Activated CD8-positive, alpha-beta T cell treated with anti-CD3 and anti-CD28 coated beads for 36 hours (primary cell): Measurements from ENCODE around the gene NDUFA5. TPM values are rescaled to one million over a fixed set of nuclear protein-coding genes. Genes with fewer than 3 reads are reported as not detected.

Experiments
- ATAC-seq: fragments of 200-7000 bp; cut with Tn5 transposase; one replicate; pipeline ENCODE4 v1.10.0; 2021; ENCODE audit warnings: mild to moderate bottlenecking, moderate library complexity
- CTCF ChIA-PET: fragments of 350-600 bp; sonication (Branson Sonifier 250); formaldehyde crosslinking; loops from one replicate; lab custom pipeline; 2021; ENCODE audit warnings: antibody characterized with exemption; lab: Charles Lee
- POLR2A ChIA-PET: fragments of 350-600 bp; sonication (Branson Sonifier 250); formaldehyde crosslinking; loops from one replicate; lab custom pipeline; 2021; ENCODE audit warnings: antibody characterized with exemption; lab: Charles Lee
- DNase-seq: peaks from one replicate; pipeline ENCODE4 v3.0.0-alpha.2; 2020
- H3K27ac Mint-ChIP-seq: one replicate; pipeline ENCODE4 v1.8.0; 2021; ENCODE audit warnings: mild to moderate bottlenecking, mixed read lengths
- H3K27me3 Mint-ChIP-seq: one replicate; pipeline ENCODE4 v1.8.0; 2021; ENCODE audit warnings: mixed read lengths
- H3K36me3 Mint-ChIP-seq: one replicate; pipeline ENCODE4 v1.8.0; 2021; ENCODE audit warnings: low read depth, mixed read lengths
- H3K4me1 Mint-ChIP-seq: one replicate; pipeline ENCODE4 v1.8.0; 2021; ENCODE audit warnings: low read depth, mixed read lengths
- H3K4me3 Mint-ChIP-seq: one replicate; pipeline ENCODE4 v1.8.0; 2021; ENCODE audit warnings: mild to moderate bottlenecking, moderate library complexity, mixed read lengths
- H3K9me3 Mint-ChIP-seq: one replicate; pipeline ENCODE4 v1.8.0; 2021; ENCODE audit warnings: mixed read lengths
- CTCF ChIP-seq: fragments of 200-600 bp; IDR thresholded peaks from one replicate; pipeline ENCODE4 v1.8.0; 2022; ENCODE audit warnings: antibody characterized with exemption, mild to moderate bottlenecking
- intact Hi-C: fragments of 100-400 bp; cut with micrococcal nuclease; formaldehyde crosslinking; loops from one replicate; pipeline ENCODE4 v1.10.0; 2022
- total RNA-seq, 2 experiments: library from RNA; stranded (reverse); gene quantifications; one replicate each; pipeline ENCODE4 v1.2.3, GENCODE V29; 2021

NDUFA5 gene
- total RNA-seq, 2 experiments from 2014 or later = 62.8 to 63.7 TPM

- DNase-seq (no peak), ATAC-seq (no peak)
- H3K27ac Mint-ChIP-seq = no peak overlapping the region
- ChIA-PET POLR2A (no interaction called here), CTCF (no interaction called here)
- H3K4me1 Mint-ChIP-seq = no peaks in the 10 kb centered on the region
- no peak for TF ChIP-seq CTCF
- H3K9me3 Mint-ChIP-seq = peaks cover 8% of the 10 kb centered on the region
- H3K36me3 Mint-ChIP-seq = no peaks in the 10 kb centered on the region
- peaks cover 18% of the 10 kb centered on the region for H3K27me3 Mint-ChIP-seq
- H3K4me3 Mint-ChIP-seq = no peak overlapping the region
- intact Hi-C loops = no loop called here
Observed at GRCh38 chr7:123500878-123501489, 56.6 kb downstream of the NDUFA5 start.

- no peak for DNase-seq
- no peak for TF ChIP-seq CTCF
- Mint-ChIP-seq H3K27ac (no peak overlapping the region), H3K9me3 (no peaks in the 10 kb centered on the region), H3K4me1 (no peaks in the 10 kb centered on the region), H3K4me3 (no peak overlapping the region), H3K27me3 (peaks cover 20% of the 10 kb centered on the region), H3K36me3 (no peaks in the 10 kb centered on the region)
- intact Hi-C loops = no loop called here
- ChIA-PET POLR2A (no interaction called here), CTCF (no interaction called here)
- no peak for ATAC-seq
Observed at GRCh38 chr7:123499211-123499970, 58.2 kb downstream of the NDUFA5 start.

- intact Hi-C loops = no loop called here
- H3K27me3 Mint-ChIP-seq = peaks cover 19% of the 10 kb centered on the region
- ChIA-PET POLR2A (no interaction called here), CTCF (no interaction called here)
- H3K27ac Mint-ChIP-seq = no peak overlapping the region
- H3K9me3 Mint-ChIP-seq = no peaks in the 10 kb centered on the region
- no peak for DNase-seq
- TF ChIP-seq CTCF = no peak
- H3K36me3 Mint-ChIP-seq = no peaks in the 10 kb centered on the region
- ATAC-seq = no peak
- no peaks in the 10 kb centered on the region for H3K4me1 Mint-ChIP-seq
- H3K4me3 Mint-ChIP-seq = no peak overlapping the region
Observed at GRCh38 chr7:123498601-123499000, 59.0 kb downstream of the NDUFA5 start.

GRCh38 chr7:123498031-123498430 lies 59.6 kb downstream of the NDUFA5 start:
- Mint-ChIP-seq H3K27me3 (peaks cover 18% of the 10 kb centered on the region), H3K27ac (no peak overlapping the region), H3K36me3 (no peaks in the 10 kb centered on the region), H3K4me3 (no peak overlapping the region), H3K4me1 (no peaks in the 10 kb centered on the region), H3K9me3 (no peaks in the 10 kb centered on the region)
- CTCF ChIA-PET = interaction anchor here (1.3 kb wide), 1 partner anchor 17 kb away, joined by 3 read pairs; no protein-coding TSS in a partner anchor
- intact Hi-C loops = no loop called here
- ATAC-seq (no peak), DNase-seq (no peak)
- no peak for TF ChIP-seq CTCF
- POLR2A ChIA-PET = no interaction called here

- Mint-ChIP-seq H3K4me1 (no peaks in the 10 kb centered on the region), H3K9me3 (no peaks in the 10 kb centered on the region), H3K36me3 (no peaks in the 10 kb centered on the region), H3K4me3 (no peak overlapping the region), H3K27ac (no peak overlapping the region), H3K27me3 (peaks cover 10% of the 10 kb centered on the region)
- DNase-seq = peak; percentile 48
- intact Hi-C loops = loop anchor here (5.0 kb wide), 1 partner anchor 43 kb away; no protein-coding TSS in a partner anchor
- ChIA-PET POLR2A (no interaction called here), CTCF (interaction anchor here (0.6 to 2.1 kb wide), 26 partner anchors 9 to 377 kb away, joined by 3 to 11 read pairs (median 4); partner anchors contain the start of genes IQUB and NDUFA5)
- no peak for ATAC-seq
- peak; percentile 77 for TF ChIP-seq CTCF
Observed at GRCh38 chr7:123494193-123494796, 63.3 kb downstream of the NDUFA5 start.
